ENCODE measurements around the gene CNTNAP1. TPM values are rescaled to one million over a fixed set of nuclear protein-coding genes. Genes with fewer than 3 reads are reported as not detected.
"Not testable (repeated sequence)": the region's sequence is repeated elsewhere in the genome, so short reads cannot be mapped to it uniquely, and the experiment has no call there.

Gene CNTNAP1
- total RNA-seq, 5 donors from 2014 or later (not counting 1 experiment from before 2014, with no cell fraction given), result 2.2 to 18.3 (median 3.0) TPM

DNA sequence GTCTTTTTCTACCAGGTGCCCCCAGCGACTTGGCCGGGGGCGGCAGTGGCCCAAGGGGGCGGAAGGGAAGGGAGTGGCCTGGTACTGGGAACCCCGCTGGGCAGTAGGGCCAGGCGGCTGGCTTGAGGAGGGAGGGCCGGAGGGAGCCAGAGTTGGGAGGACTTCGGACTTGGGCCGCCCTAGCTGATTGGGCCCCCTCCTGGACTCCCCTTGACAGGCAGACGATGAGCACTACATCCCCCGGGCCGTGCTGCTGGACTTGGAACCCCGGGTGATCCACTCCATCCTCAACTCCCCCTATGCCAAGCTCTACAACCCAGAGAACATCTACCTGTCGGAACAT, 22.4 kb upstream of the CNTNAP1 start:
- H3K27ac Mint-ChIP-seq; H3K36me3 ChIP-seq (ENCODE audit: control insufficient read depth in 2 of 2, extremely low read depth in 1 of 2, insufficient read depth in 1 of 2, low read length in 1 of 2); H3K36me3 Mint-ChIP-seq; DNase-seq; H3K27me3 Mint-ChIP-seq; H3K27me3 ChIP-seq (replicated peaks in 1 of 2; ENCODE audit: control insufficient read depth in 2 of 2, extremely low read depth in 1 of 2, insufficient read depth in 2 of 2, low read length in 1 of 2); ATAC-seq (replicated peaks in 1 of 4); POLR2A ChIA-PET; H3K9me3 Mint-ChIP-seq; H3K9me3 ChIP-seq; CTCF ChIA-PET; H3K4me3 ChIP-seq (ENCODE audit: control insufficient read depth in 1 of 2, extremely low read depth in 1 of 2, low read length in 1 of 2); H3K27ac ChIP-seq (ENCODE audit: low read length): not testable (repeated sequence)
- H3K4me1 ChIP-seq (ENCODE audit: control insufficient read depth in 1 of 2, extremely low read depth in 1 of 2, insufficient read depth in 2 of 2, low read length in 2 of 2), result peaks cover 0 to 14% of the 10 kb centered on the region in 2 experiments
- WGBS (ENCODE audit: insufficient coverage), result 100% methylated on average over 1 of the region's 14 CpGs
- H3K4me1 Mint-ChIP-seq, result peaks cover 16 to 24% (median 22%) of the 10 kb centered on the region in 3 donors
- H3K4me3 Mint-ChIP-seq, result peak overlapping the region; percentile 36 to 88 (median 88)

DNA sequence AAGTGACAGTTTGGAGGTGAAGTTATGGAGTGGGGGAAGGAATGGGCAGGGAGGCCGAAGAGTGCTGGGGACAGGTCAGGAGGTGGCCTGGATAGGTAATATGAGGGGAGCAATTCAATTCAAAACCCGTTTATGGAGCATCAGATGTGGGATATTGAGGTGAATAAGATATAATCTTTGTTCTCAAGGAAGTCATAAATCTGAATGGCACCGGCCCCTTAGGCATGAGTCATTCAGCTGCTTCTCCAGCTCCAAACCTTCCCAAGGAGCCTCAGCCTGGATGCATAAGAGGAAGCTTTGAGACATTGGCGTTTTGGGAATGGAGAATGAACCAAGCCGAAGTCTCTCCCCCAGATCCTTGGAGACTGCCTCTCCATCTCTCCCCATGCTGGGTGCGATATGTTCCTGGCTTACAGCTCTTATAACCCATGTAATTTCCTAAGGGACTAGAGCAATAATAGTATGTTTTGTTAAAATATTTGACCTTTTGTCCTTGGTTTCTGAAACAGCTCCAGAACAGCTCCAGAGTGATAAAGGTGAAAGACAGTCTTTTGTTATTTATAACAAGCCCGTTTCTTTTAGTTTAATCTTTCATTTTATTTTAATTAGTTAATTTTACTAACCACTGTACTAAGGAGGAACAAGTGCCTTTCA, 21.5 kb upstream of the CNTNAP1 start:
- Histone ChIP-seq H3K4me1 (ENCODE audit: control insufficient read depth in 1 of 2, extremely low read depth in 1 of 2, insufficient read depth in 2 of 2, low read length in 2 of 2) (peaks cover 0 to 14% of the 10 kb centered on the region in 2 experiments), H3K36me3 (ENCODE audit: control insufficient read depth in 2 of 2, extremely low read depth in 1 of 2, insufficient read depth in 1 of 2, low read length in 1 of 2) (peaks cover 0 to 4% of the 10 kb centered on the region in 2 donors), H3K27me3 (replicated peaks in 1 of 2; ENCODE audit: control insufficient read depth in 2 of 2, extremely low read depth in 1 of 2, insufficient read depth in 2 of 2, low read length in 1 of 2) (no peaks in the 10 kb centered on the region), H3K4me3 (ENCODE audit: control insufficient read depth in 1 of 2, extremely low read depth in 1 of 2, low read length in 1 of 2) (no peak overlapping the region), H3K9me3 (no peaks in the 10 kb centered on the region), H3K27ac (ENCODE audit: low read length) (no peak overlapping the region)
- DNase-seq, result no peak
- POLR2A ChIA-PET, result no interaction called here
- ATAC-seq (replicated peaks in 1 of 4), result no peak
- CTCF ChIA-PET, result interaction anchor here in 1 of 2 donors (0.6 kb wide), 1 partner anchor 404 kb away, joined by 5 read pairs; no protein-coding TSS in a partner anchor
- no peaks in the 10 kb centered on the region for H3K9me3 Mint-ChIP-seq
- H3K27me3 Mint-ChIP-seq, result peaks cover 0 to 3% of the 10 kb centered on the region in 2 donors
- peaks cover 11% of the 10 kb centered on the region for H3K36me3 Mint-ChIP-seq
- H3K4me3 Mint-ChIP-seq, result peak overlapping the region; percentile 18 to 88 (median 36)
- WGBS (ENCODE audit: insufficient coverage), result 78% methylated on average over 1 of the region's 7 CpGs
- H3K27ac Mint-ChIP-seq, result peak overlapping the region in 1 of 2 donors; percentile 4
- peaks cover 15 to 24% (median 16%) of the 10 kb centered on the region in 3 donors for H3K4me1 Mint-ChIP-seq

DNA sequence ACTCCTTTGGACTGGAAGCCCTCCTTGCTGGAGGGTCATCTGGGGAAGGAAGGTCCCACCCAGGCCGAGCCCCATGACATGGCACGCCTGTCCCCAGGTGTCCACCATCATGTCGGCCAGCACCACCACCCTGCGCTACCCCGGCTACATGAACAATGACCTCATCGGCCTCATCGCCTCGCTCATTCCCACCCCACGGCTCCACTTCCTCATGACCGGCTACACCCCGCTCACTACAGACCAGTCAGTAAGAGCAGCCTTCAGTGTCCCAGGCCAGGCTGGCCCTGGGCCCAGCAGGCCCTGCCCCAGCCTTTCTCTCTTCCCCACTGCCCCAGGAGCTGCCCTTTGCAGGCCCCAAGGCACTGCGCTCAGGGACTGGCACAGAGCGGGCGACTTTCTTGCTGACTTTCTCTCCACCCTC, 16.7 kb upstream of the CNTNAP1 start:
- ATAC-seq (replicated peaks in 1 of 4) (no peak), DNase-seq (no peak)
- H3K4me3 Mint-ChIP-seq, result no peak overlapping the region
- POLR2A ChIA-PET, result no interaction called here
- peaks cover 0 to 4% of the 10 kb centered on the region in 2 donors for H3K27me3 Mint-ChIP-seq
- H3K27me3 ChIP-seq (replicated peaks in 1 of 2; ENCODE audit: control insufficient read depth in 2 of 2, extremely low read depth in 1 of 2, insufficient read depth in 2 of 2, low read length in 1 of 2), result peaks cover 3 to 12% of the 10 kb centered on the region in 2 experiments
- H3K27ac Mint-ChIP-seq, result no peak overlapping the region
- H3K27ac ChIP-seq (ENCODE audit: low read length), result no peak overlapping the region
- peaks cover 3 to 19% (median 7%) of the 10 kb centered on the region in 3 donors for H3K4me1 Mint-ChIP-seq
- H3K9me3 ChIP-seq, result no peaks in the 10 kb centered on the region
- peaks cover 20% of the 10 kb centered on the region for H3K36me3 Mint-ChIP-seq
- H3K9me3 Mint-ChIP-seq, result no peaks in the 10 kb centered on the region
- CTCF ChIA-PET, result no interaction called here
- H3K4me3 ChIP-seq (ENCODE audit: control insufficient read depth in 1 of 2, extremely low read depth in 1 of 2, low read length in 1 of 2), result no peak overlapping the region
- H3K36me3 ChIP-seq (ENCODE audit: control insufficient read depth in 2 of 2, extremely low read depth in 1 of 2, insufficient read depth in 1 of 2, low read length in 1 of 2), result peaks cover 4 to 5% of the 10 kb centered on the region in 2 donors
- H3K4me1 ChIP-seq (ENCODE audit: control insufficient read depth in 1 of 2, extremely low read depth in 1 of 2, insufficient read depth in 2 of 2, low read length in 2 of 2), result peaks cover 0 to 8% of the 10 kb centered on the region in 2 experiments
- WGBS (ENCODE audit: insufficient coverage), result 85% methylated on average over 11 of the region's 14 CpGs

DNA sequence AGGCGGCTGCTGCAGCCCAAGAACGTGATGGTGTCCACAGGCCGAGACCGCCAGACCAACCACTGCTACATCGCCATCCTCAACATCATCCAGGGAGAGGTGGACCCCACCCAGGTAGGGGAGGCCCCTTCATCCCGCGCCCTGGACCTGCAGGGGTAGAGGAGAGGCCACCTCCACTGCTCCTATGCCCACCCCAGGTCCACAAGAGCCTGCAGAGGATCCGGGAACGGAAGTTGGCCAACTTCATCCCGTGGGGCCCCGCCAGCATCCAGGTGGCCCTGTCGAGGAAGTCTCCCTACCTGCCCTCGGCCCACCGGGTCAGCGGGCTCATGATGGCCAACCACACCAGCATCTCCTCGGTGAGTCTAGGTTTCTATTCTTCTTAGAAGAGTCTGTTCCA, 16.2 kb upstream of the CNTNAP1 start:
- POLR2A ChIA-PET; DNase-seq; CTCF ChIA-PET; H3K27ac Mint-ChIP-seq; H3K36me3 ChIP-seq (ENCODE audit: control insufficient read depth in 2 of 2, extremely low read depth in 1 of 2, insufficient read depth in 1 of 2, low read length in 1 of 2); H3K4me3 Mint-ChIP-seq; H3K9me3 ChIP-seq; ATAC-seq (replicated peaks in 1 of 4); H3K9me3 Mint-ChIP-seq; H3K27me3 Mint-ChIP-seq; H3K27ac ChIP-seq (ENCODE audit: low read length); H3K4me3 ChIP-seq (ENCODE audit: control insufficient read depth in 1 of 2, extremely low read depth in 1 of 2, low read length in 1 of 2): not testable (repeated sequence)
- Mint-ChIP-seq H3K36me3 (peaks cover 20% of the 10 kb centered on the region), H3K4me1 (peaks cover 7 to 22% (median 12%) of the 10 kb centered on the region in 3 donors)
- peaks cover 6 to 18% of the 10 kb centered on the region in 2 experiments for H3K27me3 ChIP-seq (replicated peaks in 1 of 2; ENCODE audit: control insufficient read depth in 2 of 2, extremely low read depth in 1 of 2, insufficient read depth in 2 of 2, low read length in 1 of 2)
- WGBS (ENCODE audit: insufficient coverage), result 100% methylated on average over 1 of the region's 16 CpGs
- H3K4me1 ChIP-seq (ENCODE audit: control insufficient read depth in 1 of 2, extremely low read depth in 1 of 2, insufficient read depth in 2 of 2, low read length in 2 of 2), result peaks cover 3 to 13% of the 10 kb centered on the region in 2 experiments

DNA sequence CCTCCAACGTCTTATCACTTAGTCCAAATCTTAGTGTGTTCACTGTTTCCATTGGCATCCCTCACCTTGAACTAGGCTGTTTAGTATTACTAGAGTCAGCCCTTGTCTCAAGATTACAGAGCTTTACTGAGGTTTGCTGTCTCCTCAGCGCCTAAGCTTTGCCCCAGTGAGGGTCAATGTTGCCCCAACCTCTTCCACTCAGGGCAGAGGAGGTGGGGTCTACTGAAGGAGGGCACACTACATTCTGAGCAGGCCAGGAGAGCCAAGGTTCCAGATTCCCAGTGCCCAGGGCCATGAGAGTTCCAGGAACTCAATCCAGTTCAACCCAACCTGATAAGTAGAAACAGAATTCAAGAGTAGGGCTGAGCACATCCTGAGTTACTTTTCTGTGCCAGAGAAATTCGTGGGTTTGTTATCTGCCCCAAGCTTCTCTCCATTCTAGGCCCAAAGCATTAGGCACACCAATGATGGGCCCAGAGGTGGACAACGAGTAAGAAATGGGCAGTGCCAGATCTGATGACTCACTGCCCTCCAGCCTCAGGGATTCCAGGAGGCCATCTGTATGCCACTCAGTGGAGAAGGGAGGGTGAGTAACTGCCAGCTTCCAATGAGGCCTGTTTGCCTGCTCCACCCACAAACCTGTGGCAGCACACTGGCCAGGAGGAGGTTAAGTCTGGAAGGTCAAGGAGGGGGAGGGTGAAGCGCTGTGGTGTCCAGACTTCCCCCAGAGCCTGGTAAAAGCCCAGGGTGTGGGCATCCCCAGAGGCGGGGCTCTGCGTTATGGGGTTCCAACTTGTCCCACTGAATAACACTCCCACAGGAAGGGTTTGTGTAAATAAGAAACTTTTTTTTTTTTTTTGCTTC, 15.0 kb upstream of the CNTNAP1 start:
- H3K4me1 Mint-ChIP-seq, result peaks cover 14 to 30% (median 20%) of the 10 kb centered on the region in 3 donors
- Histone ChIP-seq H3K4me1 (ENCODE audit: control insufficient read depth in 1 of 2, extremely low read depth in 1 of 2, insufficient read depth in 2 of 2, low read length in 2 of 2) (peaks cover 4 to 16% of the 10 kb centered on the region in 2 experiments), H3K4me3 (ENCODE audit: control insufficient read depth in 1 of 2, extremely low read depth in 1 of 2, low read length in 1 of 2) (no peak overlapping the region), H3K27ac (ENCODE audit: low read length) (no peak overlapping the region), H3K36me3 (ENCODE audit: control insufficient read depth in 2 of 2, extremely low read depth in 1 of 2, insufficient read depth in 1 of 2, low read length in 1 of 2) (peaks cover 4 to 5% of the 10 kb centered on the region in 2 donors), H3K9me3 (no peaks in the 10 kb centered on the region), H3K27me3 (replicated peaks in 1 of 2; ENCODE audit: control insufficient read depth in 2 of 2, extremely low read depth in 1 of 2, insufficient read depth in 2 of 2, low read length in 1 of 2) (peaks cover 9 to 30% of the 10 kb centered on the region in 2 experiments)
- DNase-seq (no peak), ATAC-seq (replicated peaks in 1 of 4) (no peak)
- H3K9me3 Mint-ChIP-seq, result no peaks in the 10 kb centered on the region
- ChIA-PET POLR2A (interaction anchor here in 1 of 2 donors (0.6 kb wide), 1 partner anchor 420 kb away, joined by 4 read pairs; no protein-coding TSS in a partner anchor), CTCF (interaction anchor here in 1 of 2 donors (0.6 kb wide), 1 partner anchor 76 kb away, joined by 3 read pairs; no protein-coding TSS in a partner anchor)
- H3K27ac Mint-ChIP-seq, result no peak overlapping the region
- no CpG with 5 or more reads among the region's 7 CpGs for WGBS (ENCODE audit: insufficient coverage)
- H3K4me3 Mint-ChIP-seq, result no peak overlapping the region
- H3K27me3 Mint-ChIP-seq, result peaks cover 6 to 18% of the 10 kb centered on the region in 2 donors
- H3K36me3 Mint-ChIP-seq, result peaks cover 20% of the 10 kb centered on the region

DNA sequence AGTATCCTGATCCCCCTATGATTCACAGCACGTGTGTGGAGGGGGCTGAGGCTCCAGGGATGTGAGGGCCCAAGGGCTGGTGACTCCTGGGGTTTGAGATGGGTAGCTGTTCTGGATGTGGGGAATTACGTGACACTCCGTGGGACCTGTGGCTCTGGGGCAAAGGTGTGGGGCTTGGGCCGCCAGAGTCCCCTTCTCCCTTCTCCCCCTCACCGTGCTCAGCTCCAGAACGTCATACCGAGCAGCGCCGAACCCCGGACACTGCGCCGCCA, 12.7 kb upstream of the CNTNAP1 start:
- Histone ChIP-seq H3K4me1 (ENCODE audit: control insufficient read depth in 1 of 2, extremely low read depth in 1 of 2, insufficient read depth in 2 of 2, low read length in 2 of 2) (peaks cover 8 to 29% of the 10 kb centered on the region in 2 experiments), H3K4me3 (ENCODE audit: control insufficient read depth in 1 of 2, extremely low read depth in 1 of 2, low read length in 1 of 2) (no peak overlapping the region), H3K27me3 (replicated peaks in 1 of 2; ENCODE audit: control insufficient read depth in 2 of 2, extremely low read depth in 1 of 2, insufficient read depth in 2 of 2, low read length in 1 of 2) (peaks cover 13 to 53% of the 10 kb centered on the region in 2 experiments), H3K36me3 (ENCODE audit: control insufficient read depth in 2 of 2, extremely low read depth in 1 of 2, insufficient read depth in 1 of 2, low read length in 1 of 2) (peaks cover 4 to 5% of the 10 kb centered on the region in 2 donors), H3K27ac (ENCODE audit: low read length) (no peak overlapping the region), H3K9me3 (no peaks in the 10 kb centered on the region)
- WGBS (ENCODE audit: insufficient coverage), result 38% methylated on average over 10 of the region's 12 CpGs
- H3K4me1 Mint-ChIP-seq, result peaks cover 20 to 36% (median 25%) of the 10 kb centered on the region in 3 donors
- no peak overlapping the region for H3K27ac Mint-ChIP-seq
- peak overlapping the region in 2 of 3 donors; percentile 47 to 80 for H3K4me3 Mint-ChIP-seq
- no peaks in the 10 kb centered on the region for H3K9me3 Mint-ChIP-seq
- ATAC-seq (replicated peaks in 1 of 4) (no peak), DNase-seq (no peak)
- peaks cover 14% of the 10 kb centered on the region for H3K36me3 Mint-ChIP-seq
- POLR2A ChIA-PET, result no interaction called here
- H3K27me3 Mint-ChIP-seq, result peaks cover 16 to 33% of the 10 kb centered on the region in 2 donors
- CTCF ChIA-PET, result no interaction called here

All from T-cell (primary cell).